ENCODE results near the gene TSLP.

DNA sequence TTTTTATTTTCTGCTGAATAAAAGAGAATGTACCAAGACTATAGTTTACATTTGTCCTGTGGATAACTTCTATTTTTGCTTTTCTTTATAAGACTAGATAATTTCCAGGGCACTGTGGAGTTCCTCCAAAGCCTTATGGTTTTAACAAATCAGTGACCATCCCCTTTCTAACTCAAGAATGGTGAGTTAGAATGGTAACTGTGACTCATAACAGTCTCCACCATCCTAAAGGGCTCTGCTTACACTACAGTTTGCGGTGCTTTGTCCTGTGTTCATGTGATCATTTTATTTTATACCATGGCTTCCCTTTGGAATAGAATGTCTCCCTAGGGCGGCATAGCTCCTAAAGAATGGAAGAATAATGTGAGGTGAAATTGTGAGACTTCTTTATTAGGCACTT, 50.9 kb downstream of the TSLP start:
- TF ChIP-seq POLR2AphosphoS5 (IDR thresholded peaks at IDR 0.05; ENCODE audit: insufficient read depth in 1 of 2, low read depth in 1 of 2) = no peak
- TF ChIP-seq, protein P1, sequence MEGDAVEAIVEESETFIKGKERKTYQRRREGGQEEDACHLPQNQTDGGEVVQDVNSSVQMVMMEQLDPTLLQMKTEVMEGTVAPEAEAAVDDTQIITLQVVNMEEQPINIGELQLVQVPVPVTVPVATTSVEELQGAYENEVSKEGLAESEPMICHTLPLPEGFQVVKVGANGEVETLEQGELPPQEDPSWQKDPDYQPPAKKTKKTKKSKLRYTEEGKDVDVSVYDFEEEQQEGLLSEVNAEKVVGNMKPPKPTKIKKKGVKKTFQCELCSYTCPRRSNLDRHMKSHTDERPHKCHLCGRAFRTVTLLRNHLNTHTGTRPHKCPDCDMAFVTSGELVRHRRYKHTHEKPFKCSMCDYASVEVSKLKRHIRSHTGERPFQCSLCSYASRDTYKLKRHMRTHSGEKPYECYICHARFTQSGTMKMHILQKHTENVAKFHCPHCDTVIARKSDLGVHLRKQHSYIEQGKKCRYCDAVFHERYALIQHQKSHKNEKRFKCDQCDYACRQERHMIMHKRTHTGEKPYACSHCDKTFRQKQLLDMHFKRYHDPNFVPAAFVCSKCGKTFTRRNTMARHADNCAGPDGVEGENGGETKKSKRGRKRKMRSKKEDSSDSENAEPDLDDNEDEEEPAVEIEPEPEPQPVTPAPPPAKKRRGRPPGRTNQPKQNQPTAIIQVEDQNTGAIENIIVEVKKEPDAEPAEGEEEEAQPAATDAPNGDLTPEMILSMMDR (IDR thresholded peaks at IDR 0.05) = no peak
